ENCODE data around the gene RAB12. TPM values are rescaled to one million over a fixed set of nuclear protein-coding genes. Genes with fewer than 3 reads are reported as not detected.

Gene RAB12
- total RNA-seq, 1 experiment from 2014 or later: 51.3 TPM

DNA sequence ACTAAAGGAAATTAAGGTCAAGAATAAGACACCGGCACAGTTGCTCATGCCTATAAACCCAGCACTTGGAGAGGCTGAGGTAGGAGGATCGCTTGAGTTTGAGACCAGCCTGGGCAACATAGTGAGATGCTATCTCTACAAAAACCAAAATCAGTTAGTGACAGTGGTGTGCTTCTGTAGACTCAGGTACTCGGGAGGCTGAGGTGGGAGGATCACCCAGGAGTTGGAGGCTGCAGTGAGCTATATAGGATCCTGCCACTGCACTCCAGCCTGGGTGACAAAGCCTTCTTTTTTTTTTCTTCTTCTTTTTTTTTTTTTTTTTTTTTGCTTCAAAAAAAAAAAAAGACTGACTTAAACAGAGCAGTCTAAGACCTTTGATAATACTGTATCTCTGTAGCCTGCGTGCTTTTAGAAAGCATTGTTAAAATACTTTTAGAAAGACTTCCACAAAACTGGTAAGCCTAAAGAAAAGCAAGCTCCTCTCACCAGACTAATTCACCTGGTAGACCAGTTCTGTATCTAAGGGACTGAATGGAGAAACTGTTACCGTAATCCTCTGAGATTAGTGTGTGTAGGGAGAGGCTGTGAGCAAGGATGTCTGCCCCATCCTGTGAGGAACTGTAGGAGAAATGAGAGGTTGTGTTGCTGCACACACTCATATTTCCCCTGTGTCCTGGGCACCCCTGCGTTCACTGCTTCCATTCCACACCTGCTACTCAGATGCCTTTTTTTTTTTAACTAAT lies 10.8 kb downstream of the RAB12 start:
- Histone ChIP-seq H4K91ac (ENCODE audit: insufficient read length, low read depth, low read length) (no peak overlapping the region), H2BK12ac (ENCODE audit: insufficient read length, low read depth, low read length) (no peak overlapping the region), H3K79me2 (ENCODE audit: insufficient read depth, low read length) (peaks cover 61% of the 10 kb centered on the region), H2AFZ (ENCODE audit: low read length) (no peak overlapping the region), H4K8ac (replicated peaks; ENCODE audit: insufficient read length, low read depth, low read length) (no peak overlapping the region), H2BK15ac (ENCODE audit: low read depth, low read length) (no peak overlapping the region), H3K23me2 (ENCODE audit: insufficient read length, low read depth, low read length, poor library complexity, severe bottlenecking) (no peaks in the 10 kb centered on the region), H3K4me1 (ENCODE audit: insufficient read depth, low read length) (peaks cover 20% of the 10 kb centered on the region), H3T11ph (ENCODE audit: low read length) (no peak overlapping the region), H2AK5ac (ENCODE audit: insufficient read length, low read length) (no peak overlapping the region), H3K79me1 (ENCODE audit: insufficient read depth, low read depth, low read length, poor library complexity, severe bottlenecking) (no peaks in the 10 kb centered on the region), H3K14ac (ENCODE audit: insufficient read depth, low read length) (no peak overlapping the region), H3K23ac (ENCODE audit: insufficient read length, low read depth, low read length) (no peak overlapping the region), H2BK20ac (ENCODE audit: low read depth, low read length, poor library complexity, severe bottlenecking) (no peak overlapping the region), H4K20me1 (ENCODE audit: control insufficient read depth, insufficient read depth, insufficient read length) (no peaks in the 10 kb centered on the region), H2BK120ac (ENCODE audit: low read depth, low read length, poor library complexity, severe bottlenecking) (no peak overlapping the region), H3K56ac (ENCODE audit: insufficient read length, low read depth, low read length) (no peak overlapping the region), H3K9me3 (ENCODE audit: control insufficient read depth, low read depth, low read length) (no peaks in the 10 kb centered on the region), H3K27me3 (ENCODE audit: insufficient read depth, low read length) (no peaks in the 10 kb centered on the region), H3K4me2 (ENCODE audit: insufficient read depth, insufficient read length, low read length) (peak overlapping the region; percentile 17), H2BK5ac (ENCODE audit: insufficient read length, low read length) (no peak overlapping the region), H3K18ac (ENCODE audit: insufficient read length, low read depth, low read length) (no peak overlapping the region), H3K27ac (ENCODE audit: insufficient read length, low read depth, low read length) (peak overlapping the region; percentile 66), H3K4ac (ENCODE audit: low read depth, low read length) (no peak overlapping the region), H4K5ac (ENCODE audit: insufficient read length, low read depth, low read length) (no peak overlapping the region), H3K9ac (ENCODE audit: extremely low read depth, insufficient read length, low read length) (no peak overlapping the region)
- WGBS (ENCODE audit: extremely low coverage, insufficient read length, low lambda C conversion rate): no CpG with 5 or more reads among the region's 6 CpGs
- TF ChIP-seq, protein P1, sequence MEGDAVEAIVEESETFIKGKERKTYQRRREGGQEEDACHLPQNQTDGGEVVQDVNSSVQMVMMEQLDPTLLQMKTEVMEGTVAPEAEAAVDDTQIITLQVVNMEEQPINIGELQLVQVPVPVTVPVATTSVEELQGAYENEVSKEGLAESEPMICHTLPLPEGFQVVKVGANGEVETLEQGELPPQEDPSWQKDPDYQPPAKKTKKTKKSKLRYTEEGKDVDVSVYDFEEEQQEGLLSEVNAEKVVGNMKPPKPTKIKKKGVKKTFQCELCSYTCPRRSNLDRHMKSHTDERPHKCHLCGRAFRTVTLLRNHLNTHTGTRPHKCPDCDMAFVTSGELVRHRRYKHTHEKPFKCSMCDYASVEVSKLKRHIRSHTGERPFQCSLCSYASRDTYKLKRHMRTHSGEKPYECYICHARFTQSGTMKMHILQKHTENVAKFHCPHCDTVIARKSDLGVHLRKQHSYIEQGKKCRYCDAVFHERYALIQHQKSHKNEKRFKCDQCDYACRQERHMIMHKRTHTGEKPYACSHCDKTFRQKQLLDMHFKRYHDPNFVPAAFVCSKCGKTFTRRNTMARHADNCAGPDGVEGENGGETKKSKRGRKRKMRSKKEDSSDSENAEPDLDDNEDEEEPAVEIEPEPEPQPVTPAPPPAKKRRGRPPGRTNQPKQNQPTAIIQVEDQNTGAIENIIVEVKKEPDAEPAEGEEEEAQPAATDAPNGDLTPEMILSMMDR (conservative IDR thresholded peaks at IDR 0.05): no peak
- Mint-ChIP-seq H3K27me3 (ENCODE audit: low read depth) (no peaks in the 10 kb centered on the region), H3K27ac (peak overlapping the region; percentile 89 to 98 (median 93); a peak in 6 of 7 replicates), H3K36me3 (ENCODE audit: insufficient read depth in 1 of 3, low read depth in 3 of 3) (peaks cover 28% of the 10 kb centered on the region in 3 experiments), H3K4me1 (peaks cover 84 to 86% of the 10 kb centered on the region in 2 experiments), H3K9me3 (no peaks in the 10 kb centered on the region), H3K4me3 (peak overlapping the region in 1 of 2 experiments; percentile 13; a peak in 1 of 5 replicates)
- no peak for DNase-seq
